GM21576 (cell line): Measurements from ENCODE around the gene HADH.
A peak's percentile ranks its signal among the peaks of the same experiment; 100 is the strongest.
"Not testable (repeated sequence)": the region's sequence is repeated elsewhere in the genome, so short reads cannot be mapped to it uniquely, and the experiment has no call there.

ENCODE experiments used
- ATAC-seq: cut with Tn5 transposase; IDR thresholded peaks from one replicate; pipeline ENCODE4 v1.9.1; 2021; ENCODE audit warnings: mild to moderate bottlenecking, moderate library complexity; ENCODE audit not compliant: unreplicated experiment

The HADH gene

DNA sequence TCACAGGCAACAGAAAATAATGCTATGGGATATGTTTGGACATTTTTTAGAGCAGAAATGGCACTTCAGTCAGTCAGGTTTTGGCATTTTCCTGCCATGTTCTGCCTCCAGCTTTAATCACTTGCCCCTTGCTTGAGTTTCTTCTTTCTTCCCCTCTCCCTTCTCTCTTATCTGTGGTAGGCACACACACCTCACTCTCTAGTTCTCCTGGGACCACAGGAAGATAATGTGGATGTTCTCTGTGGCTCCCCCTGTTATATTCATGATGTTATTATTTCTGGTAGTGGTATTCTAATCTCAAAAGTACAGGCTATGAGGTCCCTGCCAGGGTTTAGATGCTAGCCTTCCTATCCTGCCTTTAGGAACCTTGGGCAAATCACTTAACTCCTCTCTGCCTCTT is 5.2 kb downstream of the HADH start:
- no peak for ATAC-seq

DNA sequence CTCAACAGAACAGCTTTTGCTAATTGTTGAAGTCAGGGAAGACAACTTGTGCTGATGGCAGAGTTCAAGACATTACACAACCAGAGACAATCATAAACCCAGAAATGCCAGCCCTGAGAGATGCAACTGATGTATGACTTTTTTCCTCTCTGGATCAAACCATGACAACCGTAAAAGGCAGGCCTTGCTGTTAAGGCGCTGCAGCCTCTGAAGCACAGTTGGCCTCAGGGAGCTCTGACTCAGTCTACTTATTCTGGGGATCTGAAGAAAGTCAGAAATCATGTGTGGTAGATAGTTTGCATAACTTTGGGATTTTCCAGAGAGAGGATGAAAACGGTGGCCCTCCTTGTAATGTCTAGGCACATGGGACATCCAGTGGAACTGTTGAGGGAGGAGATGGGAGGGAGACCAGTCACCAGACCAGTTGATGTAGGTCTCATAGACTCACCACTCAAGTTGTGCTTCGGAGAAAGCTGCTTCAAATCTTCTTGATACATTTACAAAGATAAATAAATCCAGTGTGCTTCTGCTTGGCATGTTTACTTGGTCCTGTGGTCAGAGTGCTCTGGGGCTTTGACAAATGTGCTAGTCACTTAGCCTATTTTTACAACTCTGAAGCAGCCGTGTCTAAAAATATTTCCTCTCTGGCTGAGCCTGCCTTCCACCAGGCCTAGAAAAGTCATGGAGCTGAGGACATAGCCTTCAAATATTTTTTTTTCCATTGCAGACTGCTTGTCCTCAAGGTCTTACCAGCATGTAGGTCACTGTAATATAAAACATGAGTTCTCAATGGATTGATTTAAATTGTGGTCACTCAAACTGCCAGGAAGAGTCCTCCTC is 7.5 kb downstream of the HADH start:
- no peak for ATAC-seq

DNA sequence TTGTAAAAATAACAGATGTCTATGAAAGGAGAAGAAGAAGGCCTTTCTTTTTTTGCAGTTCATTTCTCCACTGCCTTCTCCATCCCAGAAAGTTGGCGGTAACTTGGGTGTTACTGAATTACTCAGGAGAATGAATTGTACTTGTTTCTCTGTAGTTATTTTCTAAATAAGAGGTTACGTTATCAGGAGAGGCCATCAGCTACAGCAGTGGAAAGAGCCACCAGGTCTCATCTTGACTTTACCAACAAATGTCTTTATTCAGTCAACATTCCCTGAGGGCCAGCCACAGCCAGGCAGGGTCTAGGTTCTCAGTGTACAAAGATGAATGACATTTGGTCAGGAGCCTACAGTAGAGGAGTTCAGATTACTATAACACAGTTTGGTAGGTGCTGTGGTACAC is 8.1 kb downstream of the HADH start:
- ATAC-seq: no peak

DNA sequence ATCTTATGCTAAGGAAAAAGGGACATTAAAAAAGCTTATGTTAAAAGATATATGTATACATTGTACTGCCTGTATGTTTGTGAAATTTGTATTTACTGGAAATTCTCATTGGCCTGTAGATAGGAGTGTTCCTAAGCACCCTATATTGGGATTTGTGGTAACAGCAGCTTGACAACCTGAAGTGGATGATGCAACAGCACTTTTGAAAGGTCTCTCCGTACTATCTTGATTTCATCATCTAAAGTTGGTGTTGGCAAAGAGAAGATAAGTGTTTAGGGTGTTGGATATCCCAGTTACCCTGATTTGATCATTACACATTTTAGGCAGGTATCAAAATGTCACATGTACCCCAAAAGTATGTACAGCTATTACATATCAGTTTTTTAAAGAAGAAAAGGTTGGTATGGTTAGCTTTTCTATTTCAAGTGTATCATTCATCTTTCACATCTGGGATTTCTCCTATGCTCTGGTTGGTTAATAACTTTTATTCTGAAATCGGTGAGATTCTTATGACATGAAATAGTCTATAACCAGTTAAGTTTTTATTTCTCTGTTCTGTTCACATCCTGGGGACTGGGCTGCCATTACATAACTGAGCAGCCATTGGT is 10.3 kb downstream of the HADH start:
- ATAC-seq: no peak

GRCh38 chr4:108001540-108002135 is 11.9 kb downstream of the HADH start:
- no peak for ATAC-seq

DNA sequence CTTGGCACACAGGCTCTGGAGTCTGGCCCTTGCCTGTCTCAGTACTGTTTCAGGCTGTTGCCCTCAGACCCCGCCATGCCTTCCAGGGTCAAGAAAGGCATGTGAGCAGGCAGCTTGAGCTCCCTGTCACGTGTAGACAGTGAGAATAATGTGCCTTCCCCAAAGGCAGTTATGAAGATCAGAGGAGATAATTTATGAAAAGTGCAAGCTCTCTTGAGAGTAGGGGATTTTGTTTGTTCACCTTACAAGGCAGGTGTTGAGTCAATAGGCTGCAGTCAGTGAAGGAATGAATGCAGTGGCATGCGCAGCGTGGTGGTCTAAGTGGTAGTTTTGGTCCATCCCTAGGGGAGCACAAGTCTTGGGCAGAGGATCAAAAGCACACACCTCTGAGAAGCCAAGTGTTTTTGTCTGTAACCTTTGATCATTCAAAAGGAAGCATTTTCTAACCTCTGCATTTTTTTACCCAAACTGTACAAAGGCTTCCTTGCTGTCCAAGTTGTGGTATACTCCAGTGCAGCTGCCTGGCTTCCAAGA is 14.4 kb downstream of the HADH start:
- ATAC-seq: no peak

- no peak for ATAC-seq
Observed at GRCh38 chr4:108004646-108005045, 15.0 kb downstream of the HADH start.

- ATAC-seq: no peak
Observed at GRCh38 chr4:108005807-108006206, 16.1 kb downstream of the HADH start.

GRCh38 chr4:108006361-108006760 is 16.7 kb downstream of the HADH start:
- ATAC-seq: no peak

- no peak for ATAC-seq
Observed at GRCh38 chr4:108007984-108008383, 18.3 kb downstream of the HADH start.

DNA sequence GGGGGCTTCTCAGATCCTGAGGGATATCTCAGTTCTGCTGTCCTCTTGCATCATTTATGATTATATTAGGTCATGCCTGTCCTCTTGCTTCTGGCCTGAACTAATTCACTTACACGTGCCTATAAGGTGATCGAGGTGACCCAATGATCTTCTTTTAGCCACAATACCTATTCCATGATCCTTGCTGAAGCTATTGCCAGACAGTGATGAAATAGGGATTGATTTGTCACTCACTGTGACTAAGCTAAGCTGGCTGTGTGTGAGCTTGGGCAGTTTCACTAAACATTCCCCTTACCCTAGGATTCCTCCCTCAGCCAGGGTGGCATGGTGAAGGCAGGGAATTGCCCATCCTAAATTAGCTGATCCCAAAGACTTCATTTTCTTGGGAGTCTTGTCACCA is 19.0 kb downstream of the HADH start:
- no peak for ATAC-seq

DNA sequence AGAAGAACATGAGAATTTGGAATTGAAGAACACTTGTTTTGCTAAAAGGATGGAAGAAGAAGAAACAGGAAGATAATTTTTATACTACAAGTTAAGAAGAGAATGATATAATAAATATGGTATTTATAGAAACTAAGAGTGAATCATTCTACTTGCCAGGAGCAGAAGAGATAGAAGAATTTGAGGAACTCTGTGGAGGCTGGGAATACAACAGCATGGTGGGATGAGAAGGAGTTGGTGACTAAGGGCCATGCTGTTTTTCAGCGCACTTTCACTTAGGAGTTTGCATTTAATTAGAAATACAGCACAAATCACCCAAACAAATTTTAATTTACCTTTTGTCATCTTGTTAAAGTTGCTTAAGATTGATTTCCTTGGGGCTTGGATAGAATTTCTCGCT is 20.5 kb downstream of the HADH start:
- no peak for ATAC-seq

DNA sequence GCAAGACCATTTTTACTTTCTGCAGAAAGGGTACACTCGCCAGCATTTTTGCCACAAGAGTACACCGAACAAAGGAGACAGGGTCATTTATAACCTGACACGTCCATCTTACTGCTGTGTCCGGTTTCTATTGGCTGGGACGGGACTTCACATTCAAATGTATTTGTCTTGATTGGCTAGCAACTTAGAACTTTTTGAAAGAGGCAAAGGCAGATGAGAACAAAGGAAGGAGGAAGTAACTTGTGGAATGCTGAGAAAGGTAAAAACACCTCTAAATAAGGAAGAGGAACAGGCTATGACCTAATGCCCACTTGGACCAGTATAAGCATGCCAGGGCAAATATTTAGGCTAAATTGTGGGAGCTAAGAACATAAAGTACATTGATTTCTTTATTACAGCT is 22.7 kb downstream of the HADH start:
- ATAC-seq: not testable (repeated sequence)

- no peak for ATAC-seq
Observed at GRCh38 chr4:108013327-108013726, 23.6 kb downstream of the HADH start.

GRCh38 chr4:108013955-108014354 is 24.3 kb downstream of the HADH start:
- no peak for ATAC-seq

- ATAC-seq: peak; percentile 83
Observed at GRCh38 chr4:108018040-108018883, 28.6 kb downstream of the HADH start.

GRCh38 chr4:108018884-108019187 is 29.1 kb downstream of the HADH start:
- ATAC-seq: no peak

DNA sequence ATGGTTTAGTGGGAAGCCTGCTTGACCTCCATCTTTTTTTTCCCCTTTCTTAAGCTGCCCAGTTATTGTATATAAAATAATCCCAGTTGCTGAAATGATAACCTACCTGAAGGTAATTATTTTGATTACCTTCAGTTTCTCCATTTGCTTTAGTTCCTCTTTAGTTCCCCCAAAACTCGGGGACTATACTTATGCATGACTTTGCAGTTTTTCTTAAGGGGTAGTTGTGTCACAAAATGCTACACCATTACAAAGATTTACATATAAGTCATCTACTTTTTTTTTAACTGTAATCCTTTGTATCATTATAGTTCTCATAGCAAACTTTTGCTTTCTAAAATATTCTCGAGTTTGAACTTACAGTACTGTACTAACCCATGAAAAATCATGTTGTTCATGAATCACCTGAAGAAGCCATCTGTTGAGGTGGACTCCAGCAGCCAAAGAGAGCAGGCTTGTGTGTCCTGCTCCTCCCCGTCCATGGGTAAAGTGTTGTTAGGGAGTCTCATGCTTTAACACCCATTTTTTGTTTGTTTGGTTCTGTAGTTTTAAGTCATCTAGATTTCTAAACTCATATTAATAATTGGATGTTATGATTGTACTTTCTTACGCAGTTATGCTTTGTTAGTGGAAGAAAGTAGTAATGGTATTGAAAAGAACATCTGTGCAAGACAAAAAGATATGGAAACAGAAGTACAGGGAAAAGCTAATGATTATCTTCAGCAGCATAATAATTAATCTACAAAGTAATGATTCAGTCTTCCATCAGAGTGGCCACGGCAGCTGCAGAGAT is 34.6 kb downstream of the HADH start:
- no peak for ATAC-seq

GRCh38 chr4:108024878-108025165 is 35.1 kb downstream of the HADH start:
- ATAC-seq: no peak

- no peak for ATAC-seq
Observed at GRCh38 chr4:108029016-108029720, 39.5 kb downstream of the HADH start.
